ENCODE results near the gene RNF208. TPM values are rescaled to one million over a fixed set of nuclear protein-coding genes. Genes with fewer than 3 reads are reported as not detected.
A peak's percentile ranks its signal among the peaks of the same experiment; 100 is the strongest.

Gene RNF208
- total RNA-seq, 2 donors from 2014 or later: 10.5 to 15.6 TPM

DNA sequence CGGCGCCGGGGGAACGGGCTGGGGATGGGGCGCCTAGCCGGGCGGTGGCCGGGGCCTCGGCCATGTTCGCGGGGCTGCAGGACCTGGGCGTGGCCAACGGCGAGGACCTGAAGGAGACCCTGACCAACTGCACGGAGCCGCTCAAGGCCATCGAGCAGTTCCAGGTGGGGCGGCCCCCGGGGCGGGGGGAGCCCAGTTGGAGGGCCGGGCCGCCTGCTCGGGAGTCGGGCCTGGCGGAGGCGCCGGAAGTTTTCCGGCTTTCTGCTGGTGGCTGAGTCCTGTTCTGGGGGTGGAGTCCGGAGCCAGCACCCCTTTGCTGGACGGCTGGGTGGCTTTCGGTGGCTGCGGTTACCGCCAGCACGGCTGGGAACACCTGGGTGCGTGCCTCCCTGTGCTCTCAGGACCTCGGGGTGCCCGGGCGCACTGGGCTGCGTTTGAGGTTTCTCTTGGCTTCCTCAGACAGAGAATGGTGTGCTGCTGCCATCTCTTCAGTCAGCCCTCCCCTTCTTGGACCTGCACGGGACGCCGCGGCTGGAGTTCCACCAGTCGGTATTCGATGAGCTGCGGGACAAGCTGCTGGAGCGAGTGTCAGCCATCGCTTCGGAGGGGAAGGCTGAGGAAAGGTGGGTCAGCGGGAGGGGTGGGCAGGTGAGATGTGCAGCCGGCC, 33.5 kb upstream of the RNF208 start:
- H3K36me3 ChIP-seq (ENCODE audit: control insufficient read depth, insufficient read depth, low read length): peaks cover 25% of the 10 kb centered on the region
- no peak for TF ChIP-seq CTCF (conservative IDR thresholded peaks at IDR 0.05)
- peak overlapping the region; percentile 72 for H3K4me3 Mint-ChIP-seq
- H3K4me1 Mint-ChIP-seq: peaks cover 10% of the 10 kb centered on the region
- H3K36me3 Mint-ChIP-seq (ENCODE audit: low read depth): peaks cover 21% of the 10 kb centered on the region
- H3K27ac Mint-ChIP-seq: no peak overlapping the region
- H3K9me3 Mint-ChIP-seq: no peaks in the 10 kb centered on the region
- peaks cover 16% of the 10 kb centered on the region for H3K4me1 ChIP-seq (ENCODE audit: control insufficient read depth, insufficient read depth, low read length)
- WGBS, 2 experiments (ENCODE audit: insufficient coverage in 1 of 2, insufficient read length in 1 of 2): 3 to 5% methylated on average over 43 to 51 of the region's 51 CpGs
- H3K9ac ChIP-seq (ENCODE audit: extremely low read depth, low read length, poor library complexity, severe bottlenecking): peak overlapping the region; percentile 83
- H3K9me3 ChIP-seq (ENCODE audit: control insufficient read depth, low read length): no peaks in the 10 kb centered on the region
- no peaks in the 10 kb centered on the region for H3K27me3 ChIP-seq (ENCODE audit: control insufficient read depth, insufficient read depth, low read length, poor library complexity, severe bottlenecking)
- no peaks in the 10 kb centered on the region for H3K27me3 Mint-ChIP-seq (ENCODE audit: insufficient read depth)
- H3K27ac ChIP-seq (ENCODE audit: low read depth, low read length): peak overlapping the region; percentile 60
- no peak for DNase-seq
- H3K4me3 ChIP-seq (ENCODE audit: low read length): peak overlapping the region; percentile 94

GRCh38 chr9:137254624-137255447, 32.8 kb upstream of the RNF208 start, which contains the start of gene NELFB:
Gene NELFB, plus strand, starts transcription at chr9:137255327.
- Mint-ChIP-seq H3K9me3 (no peaks in the 10 kb centered on the region), H3K27me3 (ENCODE audit: insufficient read depth) (no peaks in the 10 kb centered on the region), H3K27ac (peak within 1 kb of the TSS; percentile 80), H3K4me3 (peak within 1 kb of the TSS; percentile 72), H3K36me3 (ENCODE audit: low read depth) (peaks cover 21% of the 10 kb centered on the region), H3K4me1 (peaks cover 15% of the 10 kb centered on the region)
- peaks cover 16% of the 10 kb centered on the region for H3K4me1 ChIP-seq (ENCODE audit: control insufficient read depth, insufficient read depth, low read length)
- TF ChIP-seq CTCF (conservative IDR thresholded peaks at IDR 0.05): no peak
- peak; percentile 97 for DNase-seq
- no peaks in the 10 kb centered on the region for H3K27me3 ChIP-seq (ENCODE audit: control insufficient read depth, insufficient read depth, low read length, poor library complexity, severe bottlenecking)
- no peaks in the 10 kb centered on the region for H3K9me3 ChIP-seq (ENCODE audit: control insufficient read depth, low read length)
- peaks cover 25% of the 10 kb centered on the region for H3K36me3 ChIP-seq (ENCODE audit: control insufficient read depth, insufficient read depth, low read length)
- H3K9ac ChIP-seq (ENCODE audit: extremely low read depth, low read length, poor library complexity, severe bottlenecking): peak within 1 kb of the TSS; percentile 83
- 1 to 2% methylated on average over 13 to 105 of the region's 105 CpGs for WGBS, 2 experiments (ENCODE audit: insufficient coverage in 1 of 2, insufficient read length in 1 of 2)
- peak within 1 kb of the TSS; percentile 60 for H3K27ac ChIP-seq (ENCODE audit: low read depth, low read length)
- H3K4me3 ChIP-seq (ENCODE audit: low read length): peak within 1 kb of the TSS; percentile 94

- 55 to 65% methylated on average over 14 to 21 of the region's 21 CpGs for WGBS, 2 experiments (ENCODE audit: insufficient coverage in 1 of 2, insufficient read length in 1 of 2)
- peak overlapping the region; percentile 51 for H3K9ac ChIP-seq (ENCODE audit: extremely low read depth, low read length, poor library complexity, severe bottlenecking)
- peaks cover 16% of the 10 kb centered on the region for H3K4me1 ChIP-seq (ENCODE audit: control insufficient read depth, insufficient read depth, low read length)
- peak overlapping the region; percentile 87 for H3K4me3 ChIP-seq (ENCODE audit: low read length)
- Mint-ChIP-seq H3K36me3 (ENCODE audit: low read depth) (peaks cover 17% of the 10 kb centered on the region), H3K27me3 (ENCODE audit: insufficient read depth) (peaks cover 2% of the 10 kb centered on the region), H3K27ac (peak overlapping the region; percentile 80), H3K4me3 (peak overlapping the region; percentile 72), H3K4me1 (peaks cover 17% of the 10 kb centered on the region), H3K9me3 (no peaks in the 10 kb centered on the region)
- peak; percentile 68 for DNase-seq
- H3K9me3 ChIP-seq (ENCODE audit: control insufficient read depth, low read length): no peaks in the 10 kb centered on the region
- H3K36me3 ChIP-seq (ENCODE audit: control insufficient read depth, insufficient read depth, low read length): peaks cover 21% of the 10 kb centered on the region
- H3K27ac ChIP-seq (ENCODE audit: low read depth, low read length): no peak overlapping the region
- no peak for TF ChIP-seq CTCF (conservative IDR thresholded peaks at IDR 0.05)
- H3K27me3 ChIP-seq (ENCODE audit: control insufficient read depth, insufficient read depth, low read length, poor library complexity, severe bottlenecking): no peaks in the 10 kb centered on the region
Measured at GRCh38 chr9:137253717-137254623, 31.9 kb upstream of the RNF208 start.

All from endodermal cell (in vitro differentiated cells).